Panc1 (cell line): Measurements from ENCODE around the gene LAMP1. TPM values are rescaled to one million over a fixed set of nuclear protein-coding genes. Genes with fewer than 3 reads are reported as not detected.

Source experiments
- ATAC-seq: fragments of 200-7000 bp; cut with Tn5 transposase; 2 replicates; pipeline ENCODE4 v1.9.1; 2020; ENCODE audit warnings: mild to moderate bottlenecking, moderate library complexity
- BruUV-seq: library from RNA; stranded (reverse); fragments of 400-500 nt; replicated peaks from 2 replicates; lab custom pipeline; 2021; lab: Mats Ljungman, UMichigan
- CTCF ChIA-PET: fragments of 300-600 bp; sonication (Branson Sonifier 250); formaldehyde crosslinking; loops from one replicate; lab custom pipeline; 2022; ENCODE audit warnings: antibody characterized with exemption; lab: Charles Lee
- POLR2A ChIA-PET: fragments of 300-600 bp; sonication (Branson Sonifier 250); formaldehyde crosslinking; loops from one replicate; lab custom pipeline; 2022; ENCODE audit warnings: antibody characterized with exemption; lab: Charles Lee
- DNase-seq: peaks from one replicate; pipeline ENCODE4 v3.0.0-alpha.2; 2010; ENCODE audit warnings: low read depth, low spot score
- H3K27ac ChIP-seq: 2 replicates; pipeline ENCODE4 v1.5.1; 2011; ENCODE audit warnings: mild to moderate bottlenecking, low read length, inconsistent platforms
- H3K27me3 ChIP-seq: fragments of 200-500 bp; sonication (Bioruptor generic); 2 replicates; pipeline ENCODE4 v1.6.0; 2014; ENCODE audit warnings: low read length, inconsistent platforms; ENCODE audit not compliant: control insufficient read depth, insufficient read depth
- H3K36me3 ChIP-seq: fragments of 200-500 bp; sonication (Bioruptor generic); 2 replicates; pipeline ENCODE4 v1.5.1; 2014; ENCODE audit warnings: inconsistent platforms, mild to moderate bottlenecking, low read length, moderate library complexity; ENCODE audit not compliant: control insufficient read depth, insufficient read depth
- H3K4me1 ChIP-seq: 2 replicates; pipeline ENCODE4 v1.5.1; 2011; ENCODE audit warnings: inconsistent platforms, mild to moderate bottlenecking, low read length, moderate library complexity; ENCODE audit not compliant: control insufficient read depth, insufficient read depth
- H3K4me3 ChIP-seq, 2 experiments: 2 replicates each; pipeline ENCODE4 v1.5.1; 2011 to 2012; ENCODE audit warnings: low read depth in 2 of 2, low read length in 2 of 2, mild to moderate bottlenecking in 2 of 2, inconsistent platforms in 1 of 2, moderate library complexity in 1 of 2
- H3K9me3 ChIP-seq: fragments of 200-500 bp; sonication (Bioruptor generic); 2 replicates; pipeline ENCODE4 v1.5.1; 2014; ENCODE audit warnings: low read depth, mild to moderate bottlenecking, inconsistent platforms, low read length, moderate library complexity; ENCODE audit not compliant: control insufficient read depth, insufficient read depth
- POLR2AphosphoS5 ChIP-seq: IDR thresholded peaks from 2 replicates; pipeline ENCODE4 v1.6.1; 2012; ENCODE audit warnings: mild to moderate bottlenecking, low read depth, low read length, moderate library complexity
- SIN3A ChIP-seq: IDR thresholded peaks from 2 replicates; pipeline ENCODE4 v1.6.1; 2012; ENCODE audit warnings: low read depth, mild to moderate bottlenecking, low read length, moderate library complexity, borderline replicate concordance; ENCODE audit not compliant: insufficient read depth
- TCF7L2 ChIP-seq: IDR thresholded peaks from 2 replicates; pipeline ENCODE4 v1.6.1; 2011; ENCODE audit warnings: mild to moderate bottlenecking, low read depth, low read length, inconsistent platforms
- in situ Hi-C: cut with HindIII; loops from 2 replicates; pipeline ENCODE4 v1.10.0; 2016; ENCODE audit warnings: low sequenced_read_pairs, low pct_unique_long_range_greater_than_20kb
- intact Hi-C: fragments of 100-400 bp; cut with micrococcal nuclease; formaldehyde crosslinking; loops from one replicate; pipeline ENCODE4 v1.10.0; 2022; ENCODE audit not compliant: unreplicated experiment
- total RNA-seq: library from RNA; stranded (reverse); gene quantifications from one replicate; pipeline ENCODE4 v1.2.1, GENCODE V29; 2021; ENCODE audit not compliant: unreplicated experiment
- TF ChIP-seq, protein P1 (sequence below), 2 experiments: IDR thresholded peaks; 2 replicates each; pipeline ENCODE4 v1.6.1; 2011 to 2012; ENCODE audit warnings: low read depth in 2 of 2, control low read depth in 1 of 2, low read length in 1 of 2, mild to moderate bottlenecking in 1 of 2, moderate library complexity in 1 of 2; ENCODE audit not compliant: insufficient read depth in 1 of 2
- TF ChIP-seq, protein P2 (sequence below): fragments of 450-650 bp; IDR thresholded peaks from 2 replicates; pipeline ENCODE4 v1.5.1; 2017; ENCODE audit warnings: mild to moderate bottlenecking

LAMP1 gene
- total RNA-seq, 1 experiment from 2014 or later = 212 TPM

DNA sequence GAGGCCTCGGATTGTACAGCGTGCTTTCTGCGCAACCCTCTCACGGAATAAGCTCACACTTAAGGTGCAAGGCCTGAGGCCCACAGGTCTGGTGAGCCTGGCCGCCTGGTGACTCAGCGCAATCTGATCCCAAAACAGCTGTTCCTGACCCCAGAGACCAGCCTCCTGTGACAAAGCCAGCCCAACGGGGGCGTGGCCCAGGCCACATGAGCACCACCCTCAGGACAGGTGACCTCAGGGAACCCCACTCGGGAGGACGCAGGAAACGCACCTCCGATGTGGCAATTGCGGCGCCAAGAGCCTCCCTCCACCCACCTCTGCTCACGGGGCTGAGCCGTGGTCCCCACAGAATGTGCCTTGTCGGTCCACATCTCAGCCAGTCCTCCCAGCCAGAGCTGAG lies 40.5 kb downstream of the LAMP1 start:
- Histone ChIP-seq H3K27ac (no peak overlapping the region), H3K27me3 (no peaks in the 10 kb centered on the region), H3K36me3 (no peaks in the 10 kb centered on the region), H3K4me3 (no peak overlapping the region), H3K4me1 (no peaks in the 10 kb centered on the region), H3K9me3 (no peaks in the 10 kb centered on the region)
- in situ Hi-C loops (no loop called here), intact Hi-C loops (no loop called here)
- POLR2A ChIA-PET = no interaction called here
- DNase-seq = no peak
- no peak for ATAC-seq
- BruUV-seq = no TSS peak
- no peak for TF ChIP-seq TCF7L2
- no peak for TF ChIP-seq SIN3A
- no peak for TF ChIP-seq POLR2AphosphoS5
- TF ChIP-seq, protein P1, sequence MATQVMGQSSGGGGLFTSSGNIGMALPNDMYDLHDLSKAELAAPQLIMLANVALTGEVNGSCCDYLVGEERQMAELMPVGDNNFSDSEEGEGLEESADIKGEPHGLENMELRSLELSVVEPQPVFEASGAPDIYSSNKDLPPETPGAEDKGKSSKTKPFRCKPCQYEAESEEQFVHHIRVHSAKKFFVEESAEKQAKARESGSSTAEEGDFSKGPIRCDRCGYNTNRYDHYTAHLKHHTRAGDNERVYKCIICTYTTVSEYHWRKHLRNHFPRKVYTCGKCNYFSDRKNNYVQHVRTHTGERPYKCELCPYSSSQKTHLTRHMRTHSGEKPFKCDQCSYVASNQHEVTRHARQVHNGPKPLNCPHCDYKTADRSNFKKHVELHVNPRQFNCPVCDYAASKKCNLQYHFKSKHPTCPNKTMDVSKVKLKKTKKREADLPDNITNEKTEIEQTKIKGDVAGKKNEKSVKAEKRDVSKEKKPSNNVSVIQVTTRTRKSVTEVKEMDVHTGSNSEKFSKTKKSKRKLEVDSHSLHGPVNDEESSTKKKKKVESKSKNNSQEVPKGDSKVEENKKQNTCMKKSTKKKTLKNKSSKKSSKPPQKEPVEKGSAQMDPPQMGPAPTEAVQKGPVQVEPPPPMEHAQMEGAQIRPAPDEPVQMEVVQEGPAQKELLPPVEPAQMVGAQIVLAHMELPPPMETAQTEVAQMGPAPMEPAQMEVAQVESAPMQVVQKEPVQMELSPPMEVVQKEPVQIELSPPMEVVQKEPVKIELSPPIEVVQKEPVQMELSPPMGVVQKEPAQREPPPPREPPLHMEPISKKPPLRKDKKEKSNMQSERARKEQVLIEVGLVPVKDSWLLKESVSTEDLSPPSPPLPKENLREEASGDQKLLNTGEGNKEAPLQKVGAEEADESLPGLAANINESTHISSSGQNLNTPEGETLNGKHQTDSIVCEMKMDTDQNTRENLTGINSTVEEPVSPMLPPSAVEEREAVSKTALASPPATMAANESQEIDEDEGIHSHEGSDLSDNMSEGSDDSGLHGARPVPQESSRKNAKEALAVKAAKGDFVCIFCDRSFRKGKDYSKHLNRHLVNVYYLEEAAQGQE (IDR thresholded peaks at IDR 0.05; ENCODE audit: insufficient read depth in 1 of 2, low read depth in 2 of 2, low read length in 1 of 2) = no peak
- TF ChIP-seq, protein P2, sequence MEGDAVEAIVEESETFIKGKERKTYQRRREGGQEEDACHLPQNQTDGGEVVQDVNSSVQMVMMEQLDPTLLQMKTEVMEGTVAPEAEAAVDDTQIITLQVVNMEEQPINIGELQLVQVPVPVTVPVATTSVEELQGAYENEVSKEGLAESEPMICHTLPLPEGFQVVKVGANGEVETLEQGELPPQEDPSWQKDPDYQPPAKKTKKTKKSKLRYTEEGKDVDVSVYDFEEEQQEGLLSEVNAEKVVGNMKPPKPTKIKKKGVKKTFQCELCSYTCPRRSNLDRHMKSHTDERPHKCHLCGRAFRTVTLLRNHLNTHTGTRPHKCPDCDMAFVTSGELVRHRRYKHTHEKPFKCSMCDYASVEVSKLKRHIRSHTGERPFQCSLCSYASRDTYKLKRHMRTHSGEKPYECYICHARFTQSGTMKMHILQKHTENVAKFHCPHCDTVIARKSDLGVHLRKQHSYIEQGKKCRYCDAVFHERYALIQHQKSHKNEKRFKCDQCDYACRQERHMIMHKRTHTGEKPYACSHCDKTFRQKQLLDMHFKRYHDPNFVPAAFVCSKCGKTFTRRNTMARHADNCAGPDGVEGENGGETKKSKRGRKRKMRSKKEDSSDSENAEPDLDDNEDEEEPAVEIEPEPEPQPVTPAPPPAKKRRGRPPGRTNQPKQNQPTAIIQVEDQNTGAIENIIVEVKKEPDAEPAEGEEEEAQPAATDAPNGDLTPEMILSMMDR = no peak
- CTCF ChIA-PET = no interaction called here

DNA sequence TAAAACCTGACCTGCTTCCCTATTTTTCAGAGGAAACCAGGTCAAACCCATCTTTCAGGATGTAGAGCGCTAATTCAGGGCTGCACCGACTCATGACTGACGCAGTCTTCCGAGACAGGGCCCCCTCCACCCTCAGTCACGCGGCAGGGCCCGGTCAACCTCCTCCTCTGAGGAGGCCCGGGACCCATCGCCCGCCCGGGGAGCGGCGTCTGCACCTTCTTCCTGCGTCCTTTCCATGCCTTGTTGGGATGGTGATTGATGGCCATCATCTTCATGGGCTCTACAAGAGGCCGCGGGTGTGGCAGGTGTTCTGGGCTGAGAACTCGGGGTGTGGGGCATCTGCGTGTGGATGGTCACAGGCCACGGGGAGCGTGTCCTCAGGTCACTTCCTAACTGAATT lies 40.9 kb downstream of the LAMP1 start:
- BruUV-seq = no TSS peak
- Histone ChIP-seq H3K27me3 (no peaks in the 10 kb centered on the region), H3K4me3 (no peak overlapping the region), H3K27ac (no peak overlapping the region), H3K9me3 (no peaks in the 10 kb centered on the region), H3K36me3 (no peaks in the 10 kb centered on the region), H3K4me1 (no peaks in the 10 kb centered on the region)
- ChIA-PET POLR2A (no interaction called here), CTCF (no interaction called here)
- in situ Hi-C loops (no loop called here), intact Hi-C loops (no loop called here)
- no peak for DNase-seq
- TF ChIP-seq, protein P1 (IDR thresholded peaks at IDR 0.05; ENCODE audit: insufficient read depth in 1 of 2, low read depth in 2 of 2, low read length in 1 of 2) = no peak
- no peak for TF ChIP-seq SIN3A
- TF ChIP-seq, protein P2 = no peak
- TF ChIP-seq POLR2AphosphoS5 = no peak
- no peak for TF ChIP-seq TCF7L2
- no peak for ATAC-seq
